Activated gamma-delta T cell (primary cell): ENCODE results near the gene GNB5.
"Not testable (repeated sequence)": the region's sequence is repeated elsewhere in the genome, so short reads cannot be mapped to it uniquely, and the experiment has no call there.

Experiments used
- DNase-seq: peaks from one replicate; lab custom pipeline; 2025; lab: John Stamatoyannopoulos, UW

The GNB5 gene

GRCh38 chr15:52112203-52112750, 78.9 kb downstream of the GNB5 start:
- DNase-seq = peak; percentile 16

DNA sequence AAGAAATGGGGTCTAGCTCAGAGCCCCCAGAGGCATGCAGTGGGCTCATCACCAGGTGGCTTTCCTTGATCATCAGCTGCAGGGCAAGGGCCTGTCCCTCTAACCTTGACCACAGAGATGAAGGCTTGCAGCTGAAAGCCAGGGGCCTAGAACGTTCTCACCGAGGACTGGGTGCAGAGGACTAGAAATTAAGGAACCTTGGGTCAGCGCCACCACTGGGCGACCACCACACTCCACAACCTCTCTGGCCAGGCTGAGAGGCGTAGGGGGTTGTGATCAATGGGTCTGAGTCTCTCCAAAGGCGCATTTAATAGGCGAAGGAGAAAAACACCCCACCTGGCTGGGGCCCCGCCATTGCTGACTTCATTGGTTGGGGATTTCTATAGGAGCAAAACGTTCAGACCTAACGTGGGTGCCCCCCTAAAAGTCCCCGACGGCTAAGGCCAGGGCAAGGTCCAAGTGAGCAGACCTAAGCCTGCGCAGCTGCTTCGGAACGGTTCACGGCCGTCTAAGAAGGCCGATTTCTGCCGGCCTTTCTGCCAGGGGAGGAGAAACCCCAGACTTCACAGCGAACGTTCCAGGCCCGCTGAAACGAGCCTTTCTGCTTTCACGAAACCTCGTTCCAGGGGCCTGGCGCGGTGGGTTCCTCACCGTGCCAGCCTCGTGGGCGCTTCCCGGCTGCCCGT, 79.5 kb downstream of the GNB5 start:
- no peak for DNase-seq

DNA sequence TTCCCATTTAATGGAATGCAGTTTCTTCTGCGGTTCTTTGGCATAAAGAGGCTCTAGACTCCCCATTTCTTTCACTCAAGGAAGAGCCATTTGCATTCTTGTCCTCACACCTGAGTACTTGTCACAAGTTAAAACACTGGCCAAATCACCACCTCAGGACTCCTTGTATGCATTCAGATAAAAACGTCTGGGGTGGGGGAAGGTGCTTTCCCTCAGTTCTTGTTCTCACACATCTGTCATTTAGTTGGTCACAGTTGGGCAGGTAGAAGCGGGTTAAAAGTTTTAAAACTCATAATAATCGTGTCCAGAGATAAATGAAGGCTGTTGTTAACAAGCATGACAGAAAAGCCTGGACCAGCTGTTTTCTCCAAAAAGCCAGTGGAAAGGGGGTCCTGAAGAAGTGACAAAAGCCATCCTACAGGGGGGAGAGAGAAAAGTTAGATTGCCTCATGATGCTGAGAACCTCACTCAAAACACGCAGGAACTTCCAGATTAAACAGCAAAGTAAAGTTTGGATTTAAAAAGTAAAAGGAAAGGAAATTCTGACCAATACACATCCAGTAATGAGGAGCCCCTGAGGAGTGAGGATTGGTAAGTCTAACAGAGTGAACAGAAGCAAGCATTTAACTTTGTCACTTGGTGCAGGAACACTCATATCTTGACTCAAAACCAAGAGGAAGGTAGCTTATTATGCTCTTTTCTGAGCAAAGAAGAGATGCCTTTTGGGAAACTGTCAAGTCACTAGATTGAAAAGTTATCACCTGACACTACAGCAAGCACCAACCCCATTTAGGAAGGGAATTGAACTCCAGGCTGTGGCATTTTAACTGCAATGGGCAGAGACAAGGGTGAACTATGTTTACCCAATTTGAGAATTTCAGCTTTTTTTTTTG, 81.4 kb downstream of the GNB5 start:
- DNase-seq = no peak

- no peak for DNase-seq
These were observed 84.0 kb downstream of the GNB5 start for GRCh38 chr15:52107238-52107637.

- no peak for DNase-seq
These were observed 84.6 kb downstream of the GNB5 start for GRCh38 chr15:52106641-52107040.

DNA sequence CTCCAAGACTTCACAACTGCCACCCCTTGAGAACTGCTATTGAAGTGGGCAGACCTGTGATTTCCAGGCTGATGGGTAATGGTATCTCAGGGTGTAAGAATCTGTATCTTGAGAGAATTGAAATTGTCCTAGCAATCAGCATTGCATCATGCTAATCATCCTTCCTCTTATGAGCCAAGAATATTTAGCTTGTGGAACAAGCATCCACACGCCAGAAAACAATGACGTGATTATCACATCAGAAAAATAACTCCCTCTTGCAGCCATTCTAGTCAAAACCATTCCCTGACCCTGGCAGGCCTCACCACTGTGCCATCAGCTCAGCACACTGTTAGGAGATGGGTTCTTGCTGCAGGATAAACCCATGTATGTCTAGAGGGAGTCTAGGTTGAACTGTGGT, 85.3 kb downstream of the GNB5 start:
- no peak for DNase-seq

GRCh38 chr15:52104532-52105004, 86.6 kb downstream of the GNB5 start:
- DNase-seq = no peak

DNA sequence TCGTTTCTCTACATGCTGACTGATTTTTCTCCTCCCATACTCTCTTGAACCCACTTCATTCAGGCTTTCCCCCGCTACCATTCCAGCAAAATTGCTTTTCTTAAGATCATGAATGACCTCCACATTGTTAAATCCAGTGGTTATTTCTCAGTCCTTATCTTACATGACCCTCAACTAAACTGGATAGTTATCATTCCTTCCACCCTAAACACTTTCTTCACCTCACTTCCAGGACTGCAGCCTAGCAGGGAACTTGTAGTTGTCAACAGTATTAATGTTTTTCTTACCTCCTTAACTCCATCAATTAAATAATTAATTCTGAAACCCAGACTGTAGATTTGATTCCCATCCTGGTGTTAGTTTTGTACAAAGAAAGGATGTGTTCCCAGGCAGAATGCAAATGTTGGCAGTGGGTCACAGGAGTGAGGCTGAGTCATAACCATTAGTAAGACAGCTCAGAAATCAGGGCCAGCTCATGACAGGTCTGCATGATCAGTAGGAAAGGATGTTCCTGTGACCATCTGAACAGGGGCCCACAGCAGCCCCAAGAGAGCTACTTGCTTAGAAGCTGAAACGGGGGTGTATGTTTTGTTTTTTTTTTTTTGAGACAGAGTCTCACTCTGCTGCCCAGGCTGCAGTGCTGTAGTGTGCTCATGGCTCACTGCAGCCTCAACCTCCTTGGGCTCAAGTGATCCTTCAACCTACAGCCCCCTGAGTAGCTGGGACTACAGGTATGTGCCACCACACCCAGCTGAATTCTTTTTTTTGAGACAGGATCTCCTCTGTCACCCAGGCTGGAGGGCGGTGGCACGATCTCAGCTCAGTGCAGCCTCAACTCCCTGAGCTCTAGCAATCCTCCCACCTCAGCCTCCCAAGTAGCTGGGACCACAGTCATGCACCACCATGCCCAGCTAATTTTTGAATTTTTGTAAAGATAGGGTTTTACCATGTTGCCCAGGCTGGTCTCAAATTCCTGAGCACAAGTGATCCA, 87.7 kb downstream of the GNB5 start:
- no peak for DNase-seq

DNA sequence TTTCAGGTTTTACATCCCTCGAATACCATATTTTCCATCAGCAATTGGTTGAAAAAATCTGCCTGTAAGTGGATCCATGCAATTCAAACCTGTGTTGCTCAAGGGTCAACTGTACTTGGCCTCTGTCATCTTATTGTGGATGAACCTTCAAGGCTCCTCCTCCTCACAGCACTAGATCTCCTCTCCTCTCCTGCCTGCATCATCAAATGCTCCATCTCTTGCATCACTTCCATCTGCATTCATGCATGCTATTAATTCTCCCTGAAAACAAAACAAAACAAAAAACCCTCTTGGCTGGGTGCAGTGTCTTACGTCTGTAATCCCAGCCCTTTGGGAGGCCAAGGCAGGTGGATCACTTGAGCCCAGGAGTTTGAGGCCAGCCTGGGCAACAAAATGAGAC, 88.7 kb downstream of the GNB5 start:
- no peak for DNase-seq

DNA sequence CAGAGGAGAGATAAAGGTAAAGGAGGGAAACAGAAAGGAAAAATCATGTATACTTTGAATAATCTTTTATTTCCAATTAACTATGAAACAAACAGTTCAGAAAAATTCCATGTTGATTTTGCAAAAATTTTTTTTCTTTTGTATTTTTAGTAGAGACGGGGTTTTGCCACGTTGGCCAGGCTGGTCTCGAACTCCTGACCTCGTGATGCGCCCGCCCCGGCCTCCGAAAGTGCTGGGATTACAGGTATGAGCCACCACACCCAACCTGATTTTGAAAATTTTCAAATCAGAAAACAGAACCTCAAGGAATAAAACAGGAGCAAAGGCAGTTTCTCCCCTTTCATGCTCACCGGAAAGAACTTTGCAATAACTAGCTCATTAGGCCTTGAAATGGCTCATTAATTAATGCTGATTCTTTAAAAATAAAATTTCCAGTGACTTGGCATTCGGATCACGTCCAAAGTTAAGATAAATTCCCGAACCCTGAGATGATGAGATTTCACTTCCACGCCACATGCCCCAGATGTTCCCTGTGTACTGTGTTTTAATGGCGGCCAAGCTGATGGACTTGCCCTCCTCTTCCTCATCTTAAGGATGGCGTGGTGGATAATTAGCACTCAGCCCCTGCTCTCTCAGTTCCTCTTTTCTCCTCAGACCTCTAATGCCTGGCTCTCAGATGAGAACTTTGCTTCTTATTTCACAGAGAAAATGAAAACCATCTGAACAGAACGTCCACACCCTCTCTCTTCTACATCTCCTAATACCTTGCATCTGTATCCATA, 89.5 kb downstream of the GNB5 start:
- no peak for DNase-seq

DNA sequence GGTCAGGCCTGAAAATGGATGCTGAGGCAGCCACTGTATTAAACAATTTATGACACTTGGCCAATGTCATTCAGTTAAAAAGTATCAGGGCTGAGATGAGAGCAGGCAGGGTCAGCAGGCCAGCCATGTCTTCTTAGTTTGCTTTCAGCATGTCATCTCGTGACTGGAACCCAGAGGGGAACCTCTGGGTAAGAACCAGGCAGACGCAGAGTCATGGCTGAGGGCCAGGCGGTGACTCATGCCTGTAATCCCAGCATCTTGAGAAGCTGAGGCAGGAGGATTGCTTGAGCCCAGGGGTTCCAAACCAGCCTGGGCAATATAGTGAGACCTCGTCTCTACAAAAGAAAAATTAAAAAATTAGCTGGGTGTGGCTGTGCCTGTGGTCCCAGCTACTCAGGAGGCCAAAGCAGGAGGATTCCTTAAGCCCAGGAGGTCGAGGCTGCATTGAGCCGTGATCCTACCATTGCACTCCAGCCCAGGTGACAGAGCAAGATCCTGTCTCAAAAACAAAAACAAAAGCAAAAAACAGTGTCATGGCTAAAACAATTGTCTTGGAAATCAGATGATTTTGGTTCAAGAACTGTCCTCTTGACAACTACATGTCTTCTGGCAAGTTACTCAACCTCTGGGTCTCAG, 90.3 kb downstream of the GNB5 start:
- no peak for DNase-seq

DNA sequence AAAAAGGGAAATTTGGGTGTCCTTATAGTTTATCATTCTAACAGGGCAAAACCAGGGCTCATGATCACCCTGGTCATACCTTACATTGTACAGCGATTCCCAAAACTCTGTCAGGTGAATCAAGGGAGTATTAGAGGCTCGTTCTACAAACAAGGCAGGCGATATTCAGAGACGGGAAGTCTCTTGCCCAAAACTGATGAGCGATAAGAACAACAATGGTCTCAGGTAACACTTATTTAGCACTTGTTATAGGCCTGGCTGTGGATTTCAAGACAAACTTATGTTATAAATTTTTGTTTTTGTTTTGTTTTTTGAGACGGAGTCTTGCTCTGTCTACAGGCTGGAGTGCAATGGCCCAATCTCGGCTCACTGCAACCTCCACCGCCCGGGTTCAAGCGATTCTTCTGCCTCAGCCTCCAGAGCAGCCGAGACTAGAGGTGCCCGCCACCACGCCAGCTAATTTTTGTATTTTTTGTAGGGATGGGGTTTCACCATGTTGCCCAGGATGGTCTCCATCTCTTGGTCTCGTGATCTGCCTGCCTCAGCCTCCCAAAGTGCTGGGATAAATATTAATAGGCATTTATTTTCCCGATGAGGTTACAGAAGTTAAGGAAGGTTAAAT, 91.4 kb downstream of the GNB5 start:
- DNase-seq = no peak

GRCh38 chr15:52098323-52098722, 92.9 kb downstream of the GNB5 start:
- no peak for DNase-seq

GRCh38 chr15:52097180-52097579, 94.0 kb downstream of the GNB5 start:
- DNase-seq = no peak

- not testable (repeated sequence) for DNase-seq
These were observed 94.7 kb downstream of the GNB5 start for GRCh38 chr15:52096536-52096935.

DNA sequence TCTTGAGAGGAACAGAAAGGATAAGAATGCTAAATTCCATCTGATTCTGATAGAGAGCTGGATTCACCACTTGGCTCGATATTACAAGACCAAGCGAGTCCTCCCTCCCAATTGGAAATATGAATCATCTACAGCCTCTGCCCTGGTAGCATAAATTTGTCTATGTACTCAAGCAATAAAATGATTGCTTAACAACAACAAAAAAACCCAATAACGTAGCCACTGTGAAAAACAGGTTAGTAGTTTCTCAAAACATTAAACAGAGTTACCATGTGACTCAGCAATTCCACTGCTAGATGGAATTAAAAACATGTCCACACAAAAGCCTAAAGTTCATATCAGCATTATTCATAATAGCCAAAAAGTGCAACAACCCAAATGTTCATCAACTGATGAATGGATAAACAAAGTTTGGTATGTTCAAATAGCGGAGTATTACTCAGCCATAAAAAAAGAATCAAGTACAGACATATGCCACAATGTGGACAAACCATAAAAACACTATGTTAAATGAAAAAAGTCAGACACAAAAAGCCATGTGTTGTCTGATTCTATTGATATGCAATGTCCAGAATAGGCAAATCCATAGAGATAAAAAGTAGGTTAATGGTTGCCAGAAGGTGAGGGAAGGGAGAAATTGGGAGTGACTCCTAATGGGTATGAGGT, 95.5 kb downstream of the GNB5 start:
- DNase-seq = no peak

- no peak for DNase-seq
These were observed 96.2 kb downstream of the GNB5 start for GRCh38 chr15:52094811-52095584.
